C4-2B (cell line): ENCODE measurements around the gene ATP1B1.

Experiments used
- H3K27ac ChIP-seq: fragments of 450-650 bp; 2 replicates; pipeline ENCODE4 v1.5.1; 2017
- CTCF ChIP-seq: fragments of 450-650 bp; conservative IDR thresholded peaks from 2 replicates; pipeline ENCODE4 v1.5.1; 2017; ENCODE audit warnings: mild to moderate bottlenecking
- ZFX ChIP-seq: fragments of 450-650 bp; IDR thresholded peaks from 2 replicates; pipeline ENCODE4 v1.6.1; 2017

ATP1B1 gene

DNA sequence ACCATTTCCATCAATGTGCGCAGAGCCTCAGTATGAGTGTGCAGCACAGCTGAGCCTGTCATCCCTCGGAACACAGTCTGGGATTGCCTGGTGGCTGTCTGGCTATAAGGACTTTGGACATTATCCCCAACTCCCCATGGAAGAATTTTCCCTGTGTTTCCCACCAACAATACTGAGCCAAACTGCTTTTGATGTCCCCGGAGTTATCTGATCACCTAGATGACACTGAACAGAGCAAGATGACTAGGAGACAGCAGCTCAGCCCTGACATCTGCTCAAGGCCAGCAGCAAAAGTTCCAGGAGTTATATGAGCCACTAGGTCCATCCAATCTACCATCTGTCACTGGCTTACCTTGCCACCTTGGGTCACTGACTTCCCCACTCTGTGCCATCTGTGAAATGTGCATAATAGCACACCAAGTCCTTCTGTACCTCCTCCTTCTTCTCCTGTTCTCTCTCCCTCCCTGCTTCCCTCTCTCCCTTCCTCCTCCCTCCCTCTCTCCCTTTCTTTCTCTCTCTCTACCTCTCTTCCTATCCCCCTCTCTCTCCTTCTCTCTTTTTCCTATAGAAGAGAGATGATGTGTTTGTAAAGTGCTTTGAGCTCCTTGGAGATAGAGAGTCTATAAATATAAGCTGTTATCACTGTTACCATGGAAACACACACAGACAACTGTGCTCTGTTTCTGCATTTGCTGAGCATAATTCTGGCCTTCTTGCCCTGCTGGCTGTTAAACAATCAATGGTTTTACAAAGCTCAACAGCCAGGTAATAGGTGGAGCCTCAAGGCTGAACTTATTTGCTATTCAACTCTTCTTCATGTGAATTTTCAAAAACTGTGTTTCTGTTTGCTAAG is 19.7 kb upstream of the ATP1B1 start:
- no peak for TF ChIP-seq CTCF
- TF ChIP-seq ZFX, result no peak

DNA sequence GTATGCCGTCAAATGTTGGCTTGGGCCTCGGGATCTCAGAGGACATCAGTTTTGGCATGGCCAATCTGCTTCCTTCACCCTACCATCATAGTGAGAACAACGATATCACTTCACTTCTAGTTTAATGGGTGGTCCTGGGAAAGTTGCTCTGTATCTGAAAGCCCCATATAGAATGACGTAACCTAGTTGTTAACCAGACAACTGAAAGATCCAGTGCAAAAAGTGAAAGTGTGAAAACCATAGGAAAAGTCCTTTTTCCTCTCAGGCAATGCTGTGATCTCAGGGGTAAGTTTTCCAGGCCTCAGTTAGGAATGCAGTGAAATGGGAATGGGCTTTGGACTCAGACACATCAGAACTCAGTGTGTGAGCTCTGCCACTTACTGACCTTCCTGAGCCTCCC is 18.6 kb upstream of the ATP1B1 start:
- no peak for TF ChIP-seq CTCF
- no peak for TF ChIP-seq ZFX
- no peak overlapping the region for H3K27ac ChIP-seq

More for the DNA sequence above, 19.7 kb upstream of the ATP1B1 start:
- no peak overlapping the region for H3K27ac ChIP-seq

- no peak for TF ChIP-seq CTCF
- TF ChIP-seq ZFX, result no peak
- no peak overlapping the region for H3K27ac ChIP-seq
These were observed 16.7 kb upstream of the ATP1B1 start for GRCh38 chr1:169089776-169090175.

- no peak overlapping the region for H3K27ac ChIP-seq
- TF ChIP-seq CTCF (no peak), ZFX (no peak)
These were observed 16.1 kb upstream of the ATP1B1 start for GRCh38 chr1:169090308-169090899.

GRCh38 chr1:169090900-169091311 is 15.6 kb upstream of the ATP1B1 start:
- TF ChIP-seq ZFX (no peak), CTCF (no peak)
- no peak overlapping the region for H3K27ac ChIP-seq

GRCh38 chr1:169091480-169091941 is 15.0 kb upstream of the ATP1B1 start:
- no peak for TF ChIP-seq CTCF
- TF ChIP-seq ZFX, result no peak
- H3K27ac ChIP-seq, result no peak overlapping the region

DNA sequence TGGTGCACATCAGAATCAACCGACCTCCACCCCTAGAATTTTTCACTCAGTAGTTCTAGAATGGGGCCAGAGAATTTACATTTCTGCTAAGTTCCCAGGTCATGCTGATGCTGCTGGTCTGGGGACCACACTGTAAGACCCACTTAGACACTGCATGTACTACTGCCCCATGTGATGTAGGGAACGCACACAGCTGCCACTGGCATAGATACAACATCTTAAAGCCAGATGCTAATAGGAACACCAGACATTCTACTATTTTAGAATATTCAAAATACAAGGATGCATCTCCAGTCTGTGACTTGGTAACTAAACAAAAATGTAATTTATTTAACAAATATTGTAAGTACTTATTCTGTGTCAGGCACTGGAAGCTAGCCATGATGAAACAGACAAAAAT is 14.1 kb upstream of the ATP1B1 start:
- no peak for TF ChIP-seq CTCF
- no peak for TF ChIP-seq ZFX
- no peak overlapping the region for H3K27ac ChIP-seq
